ENCODE results near the gene SOWAHA.

GRCh38 chr5:132824426-132824825 lies 11.3 kb downstream of the SOWAHA start:
- TF ChIP-seq YY1 (IDR thresholded peaks at IDR 0.05; ENCODE audit: insufficient read depth, insufficient read length), result no peak
- no peak for TF ChIP-seq ZNF274 (IDR thresholded peaks at IDR 0.05; ENCODE audit: low read depth, low read length)
